ENCODE results near the gene C5orf24. TPM values are rescaled to one million over a fixed set of nuclear protein-coding genes. Genes with fewer than 3 reads are reported as not detected.
A peak's percentile ranks its signal among the peaks of the same experiment; 100 is the strongest.

Gene C5orf24
- total RNA-seq (2013): 16.4 TPM
- polyA plus RNA-seq (10 to 100 TPM in 1 of 3 donors, 1 to 10 TPM in 2; 5.6 to 17.1 (median 6.6) TPM), polyA minus RNA-seq (6.1 and 7.9 TPM in 2 replicates), total RNA-seq (13.6 to 48.4 (median 27.1) reads per million in 11 experiments)

- intact Hi-C loops (cut with micrococcal nuclease): loop anchor here in 1 of 2 donors (5.0 to 10.0 kb wide), 2 partner anchors 61 to 91 kb away; partner anchors contain the start of genes DDX46 and PCBD2
Measured at GRCh38 chr5:134845852-134846640, at the start of gene C5orf24. Gene C5orf24 (plus strand): TSS chr5:134845968. CDS start chr5:134854901, 8,933 bp downstream.

More at GRCh38 chr5:134845852-134846640, at the start of gene C5orf24:
- H3K9me3 Mint-ChIP-seq: no peaks in the 10 kb centered on the region
- Histone ChIP-seq H3K9me3 (replicated peaks in 1 of 2; ENCODE audit: control insufficient read depth in 1 of 2, insufficient read depth in 1 of 2, low read length in 2 of 2) (no peaks in the 10 kb centered on the region), H4K20me1 (ENCODE audit: insufficient read depth, low read length) (peaks cover 19% of the 10 kb centered on the region), H3K4me3 (replicated peaks in 1 of 3; ENCODE audit: low read depth in 2 of 3, low read length in 3 of 3) (peak within 1 kb of the TSS; percentile 68 to 86 (median 84)), H3K4me2 (replicated peaks; ENCODE audit: extremely low read depth, low read length, poor library complexity, severe bottlenecking) (peak within 1 kb of the TSS; percentile 88), H3K79me2 (ENCODE audit: insufficient read depth, low read length) (peaks cover 50% of the 10 kb centered on the region), H3K27ac (ENCODE audit: low read depth in 1 of 2, low read length in 2 of 2) (peak within 1 kb of the TSS; percentile 96 to 97), H3K9ac (ENCODE audit: insufficient read depth, low read length, poor library complexity, severe bottlenecking) (peak within 1 kb of the TSS; percentile 98), H3K36me3 (replicated peaks in 1 of 2; ENCODE audit: control insufficient read depth in 1 of 2, insufficient read depth in 2 of 2, low read length in 2 of 2) (peaks cover 0 to 20% of the 10 kb centered on the region in 2 donors), H3K4me1 (ENCODE audit: control insufficient read depth in 1 of 2, insufficient read depth in 2 of 2, low read length in 2 of 2) (peaks cover 18 to 20% of the 10 kb centered on the region in 2 donors), H2AFZ (ENCODE audit: insufficient read depth, low read depth, low read length, poor library complexity, severe bottlenecking) (peak within 1 kb of the TSS; percentile 89), H3K27me3 (ENCODE audit: control insufficient read depth in 2 of 2, insufficient read depth in 2 of 2, low read length in 2 of 2) (no peaks in the 10 kb centered on the region)
- peak within 1 kb of the TSS; percentile 87 to 91 for H3K4me3 Mint-ChIP-seq
- DNase-seq: peak; percentile 97
- H3K27me3 Mint-ChIP-seq (ENCODE audit: low read depth in 3 of 3): no peaks in the 10 kb centered on the region
- H3K36me3 Mint-ChIP-seq: peaks cover 9 to 37% of the 10 kb centered on the region in 2 donors
- TF ChIP-seq CTCF (IDR thresholded peaks at IDR 0.05): no peak
- WGBS (ENCODE audit: insufficient coverage): under 1% methylated on average over 78 of the region's 84 CpGs
- peak within 1 kb of the TSS; percentile 88 to 95 (median 94) for H3K27ac Mint-ChIP-seq
- peaks cover 23% of the 10 kb centered on the region for H3K4me1 Mint-ChIP-seq

Measured in CD14-positive monocyte (primary cell).